HepG2 (cell line): Measurements from ENCODE around the gene TMBIM1. TPM values are rescaled to one million over a fixed set of nuclear protein-coding genes. Genes with fewer than 3 reads are reported as not detected.

Source experiments
- AKNA ChIP-seq: sonication (generic); formaldehyde crosslinking; IDR thresholded peaks from 2 replicates; pipeline ENCODE4 v1.4.0; 2020; ENCODE audit warnings: missing genetic modification reagents, borderline replicate concordance
- CENPX ChIP-seq: sonication (generic); formaldehyde crosslinking; IDR thresholded peaks from 2 replicates; pipeline ENCODE4 v1.9.0; 2021; ENCODE audit warnings: mild to moderate bottlenecking, missing genetic modification reagents, moderate library complexity
- CSRNP1 ChIP-seq: sonication (generic); formaldehyde crosslinking; IDR thresholded peaks from 2 replicates; pipeline ENCODE4 v1.8.1; 2023; ENCODE audit warnings: mild to moderate bottlenecking, missing genetic modification reagents
- EED ChIP-seq: sonication (generic); formaldehyde crosslinking; IDR thresholded peaks from 2 replicates; pipeline ENCODE4 v1.5.0; 2020; ENCODE audit warnings: mild to moderate bottlenecking, missing genetic modification reagents
- HNF4G ChIP-seq, 2 experiments: sonication (generic) in 1 of 2; formaldehyde crosslinking in 1 of 2; IDR thresholded peaks; 2 replicates each; pipeline versions ENCODE4 v1.4.0 to v1.6.1; 2011 to 2020; ENCODE audit warnings: borderline replicate concordance in 2 of 2, low read depth in 2 of 2, mild to moderate bottlenecking in 2 of 2, low read length in 1 of 2, missing genetic modification reagents in 1 of 2, moderate library complexity in 1 of 2
- HOXD1 ChIP-seq: sonication (generic); formaldehyde crosslinking; IDR thresholded peaks from 2 replicates; pipeline ENCODE4 v1.5.0; 2020; ENCODE audit warnings: missing genetic modification reagents
- KDM4B ChIP-seq: sonication (generic); formaldehyde crosslinking; IDR thresholded peaks from 2 replicates; pipeline ENCODE4 v1.4.0; 2020; ENCODE audit warnings: missing genetic modification reagents
- LCORL ChIP-seq, 2 experiments: fragments of 450-650 bp in 1 of 2; sonication (generic) in 1 of 2; formaldehyde crosslinking in 1 of 2; IDR thresholded peaks; 2 replicates each; pipeline versions ENCODE4 v1.5.0 to v1.6.1; 2017 to 2020; ENCODE audit warnings: antibody characterized with exemption in 1 of 2, missing genetic modification reagents in 1 of 2
- MNT ChIP-seq: fragments of 450-650 bp; IDR thresholded peaks from 2 replicates; pipeline ENCODE4 v1.6.1; 2016
- MTERF4 ChIP-seq: sonication (generic); formaldehyde crosslinking; IDR thresholded peaks from 2 replicates; pipeline ENCODE4 v1.8.0; 2023; ENCODE audit warnings: mild to moderate bottlenecking, missing genetic modification reagents
- SALL1 ChIP-seq: sonication (generic); formaldehyde crosslinking; IDR thresholded peaks from 2 replicates; pipeline ENCODE4 v1.8.0; 2022; ENCODE audit warnings: mild to moderate bottlenecking, missing genetic modification reagents
- SIX1 ChIP-seq: sonication (generic); formaldehyde crosslinking; IDR thresholded peaks from 2 replicates; pipeline ENCODE4 v1.4.0; 2020; ENCODE audit warnings: missing genetic modification reagents, borderline replicate concordance
- ZNF24 ChIP-seq: fragments of 450-650 bp; IDR thresholded peaks from 2 replicates; pipeline ENCODE4 v1.6.1; 2017; ENCODE audit warnings: antibody characterized with exemption, mild to moderate bottlenecking
- ZNF552 ChIP-seq: sonication (generic); formaldehyde crosslinking; IDR thresholded peaks from 2 replicates; pipeline ENCODE4 v1.9.0; 2022; ENCODE audit warnings: missing genetic modification reagents, mild to moderate bottlenecking, borderline replicate concordance
- ZNF569 ChIP-seq: sonication (generic); formaldehyde crosslinking; IDR thresholded peaks from 2 replicates; pipeline ENCODE4 v1.5.0; 2020; ENCODE audit warnings: mild to moderate bottlenecking, missing genetic modification reagents, moderate library complexity, borderline replicate concordance
- ZNF7 ChIP-seq: IDR thresholded peaks from 2 replicates; pipeline ENCODE4 v1.6.1; 2016; ENCODE audit warnings: missing biosample characterization, missing genetic modification reagents
- ZNF776 ChIP-seq: sonication (generic); formaldehyde crosslinking; IDR thresholded peaks from 2 replicates; pipeline ENCODE4 v1.4.0; 2020; ENCODE audit warnings: mild to moderate bottlenecking, missing genetic modification reagents
- polyA plus RNA-seq, 8 experiments: library from polyadenylated mRNA; depleted of rRNA in 3 of 8; stranded (reverse) in 7 of 8; unstranded in 1 of 8; fragments of >200 nt; fragmentation: Illumina TruSeq in 4 of 8; extraction: Trizol in 4 of 8; gene quantifications; 2 replicates each; pipeline versions ENCODE4 v1.2.1 to v1.2.3, GENCODE V29; 2011 to 2016; ENCODE audit warnings: low read depth in 4 of 8, missing spikeins in 1 of 8, mixed read lengths in 1 of 8; ENCODE audit not compliant: insufficient read depth in 1 of 8
- total RNA-seq, 5 experiments: library from RNA; depleted of rRNA; stranded (reverse); fragments of >200 nt; fragmentation: Illumina TruSeq; extraction: Trizol; gene quantifications; 2 replicates each; pipeline ENCODE4 v1.2.3, GENCODE V29; 2016; ENCODE audit warnings: low read depth in 1 of 5

TMBIM1 gene
- total and polyA plus RNA-seq, 2 of the 13 experiments (the other 11 are each of a cell fraction or from before 2014, with no cell fraction given): 127 to 139 TPM

- 0 out of 2 replicates have a peak, but pooled peaks have one; percentile 36 for TF ChIP-seq CSRNP1 (CRISPR knock-in tag)
- TF ChIP-seq ZNF776 (CRISPR knock-in tag): peak; percentile 62; the same call in 1 of the 2 replicates
- no peak for TF ChIP-seq ZNF24
- TF ChIP-seq KDM4B: no peak
- TF ChIP-seq EED (CRISPR knock-in tag): 0 out of 2 replicates have a peak, but pooled peaks have one; percentile 20
- no peak for TF ChIP-seq AKNA (CRISPR knock-in tag)
- no peak for TF ChIP-seq HNF4G (IDR thresholded peaks at IDR 0.05; ENCODE audit: borderline replicate concordance, low read depth, low read length)
- TF ChIP-seq HNF4G (CRISPR knock-in tag; IDR thresholded peaks at IDR 0.05; ENCODE audit: borderline replicate concordance, low read depth): no peak
- TF ChIP-seq MNT: no peak
- TF ChIP-seq ZNF552 (CRISPR knock-in tag): peak; percentile 22; the same call in 1 of the 2 replicates
- TF ChIP-seq ZNF7 (CRISPR knock-in tag): no peak
- TF ChIP-seq CENPX (CRISPR knock-in tag): no peak
- TF ChIP-seq SALL1 (CRISPR knock-in tag): peak; percentile 64
- no peak for TF ChIP-seq LCORL (IDR thresholded peaks at IDR 0.05)
- peak; percentile 88 for TF ChIP-seq LCORL (CRISPR knock-in tag; IDR thresholded peaks at IDR 0.05)
- TF ChIP-seq ZNF569: peak; percentile 74; the same call in 1 of the 2 replicates
- TF ChIP-seq SIX1: peak; percentile 58; the same call in 1 of the 2 replicates
- TF ChIP-seq MTERF4 (CRISPR knock-in tag): no peak; the same call in 1 of the 2 replicates
- TF ChIP-seq HOXD1: no peak
These were observed 31.5 kb upstream of the TMBIM1 start (continued) for GRCh38 chr2:218323526-218324472.
